NK-92 treated with Interleukin-12 subunit alpha and Interleukin-12 subunit beta, amount 100 ng/mL, for 24 hours (cell line): ENCODE data around the gene HDAC4.

Experiments
- DNase-seq: peaks from one replicate; lab custom pipeline; 2025; lab: John Stamatoyannopoulos, UW

HDAC4 gene

DNA sequence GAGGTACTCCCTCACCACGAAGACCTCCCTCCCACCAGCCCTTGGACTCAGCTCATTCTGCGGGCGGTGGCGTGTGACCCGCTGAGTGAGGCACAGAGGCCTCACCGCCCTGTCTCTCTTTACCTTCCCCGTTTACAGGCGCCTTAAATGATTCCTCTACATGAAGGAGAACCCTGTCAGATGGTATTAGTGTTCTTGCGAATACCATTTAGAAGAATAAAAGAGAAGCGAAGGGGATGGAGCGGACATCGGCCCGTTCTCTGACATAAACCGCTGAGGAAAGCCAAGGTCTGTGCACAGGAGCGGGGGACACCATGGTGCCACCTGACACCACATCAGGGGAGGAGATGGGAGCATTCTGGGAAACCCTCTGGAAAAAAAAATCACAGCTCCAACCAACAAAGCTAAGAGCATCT, 179.8 kb downstream of the HDAC4 start:
- DNase-seq, result no peak

GRCh38 chr2:239220341-239220740, 180.5 kb downstream of the HDAC4 start:
- DNase-seq, result no peak

- no peak for DNase-seq
These were observed 184.1 kb downstream of the HDAC4 start for GRCh38 chr2:239216614-239217273.

DNA sequence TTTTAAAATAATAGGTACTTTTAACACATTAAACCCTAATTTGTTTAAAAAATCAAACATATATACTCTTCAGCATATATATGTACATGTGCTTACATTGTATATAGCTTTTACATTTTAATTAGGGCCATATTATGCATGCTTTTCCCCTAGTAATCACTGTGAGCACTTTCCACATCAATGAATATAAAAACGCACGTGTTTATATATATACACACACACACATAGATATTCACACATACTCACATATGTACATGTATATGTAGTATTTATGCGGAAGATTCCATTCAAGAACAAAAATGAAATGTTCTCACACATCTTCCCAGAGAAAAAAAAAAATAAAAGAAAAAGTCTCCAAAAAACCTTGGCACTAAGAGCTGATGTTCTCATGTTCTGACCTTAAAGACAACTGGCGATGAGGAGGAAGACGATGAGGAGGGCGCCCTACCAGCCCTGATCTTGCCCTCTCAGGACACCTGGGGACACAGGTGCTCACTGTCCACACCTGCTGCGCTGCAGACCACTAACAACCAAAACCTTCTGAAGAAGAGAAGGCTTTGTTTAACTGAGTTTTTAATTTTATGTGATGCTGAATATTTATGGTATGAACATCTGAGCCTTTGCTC, 184.7 kb downstream of the HDAC4 start:
- no peak for DNase-seq

GRCh38 chr2:239215136-239215925, 185.5 kb downstream of the HDAC4 start:
- no peak for DNase-seq

- DNase-seq, result no peak
These were observed 186.1 kb downstream of the HDAC4 start for GRCh38 chr2:239214725-239215124.

DNA sequence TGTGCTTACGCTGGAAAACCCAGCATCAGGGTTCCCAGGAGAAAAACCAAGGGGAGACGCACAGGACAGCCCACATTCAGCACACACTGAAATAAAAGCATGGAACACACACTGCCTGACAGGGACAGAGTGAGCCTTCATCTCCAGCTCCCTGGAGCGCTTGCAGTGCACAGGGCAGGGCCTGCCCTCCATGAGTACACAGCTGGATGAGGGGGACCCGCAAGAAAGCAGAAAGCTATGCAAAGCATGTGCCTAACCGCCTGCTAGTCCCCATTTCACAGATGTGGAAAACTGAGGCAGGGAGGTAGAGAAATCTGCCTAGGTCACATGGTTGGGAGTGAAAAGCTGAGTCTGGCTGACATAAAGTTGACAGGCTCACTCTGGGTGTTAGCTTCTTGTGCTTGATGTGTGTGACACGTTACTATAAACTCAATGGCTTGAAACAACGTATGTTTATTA, 187.1 kb downstream of the HDAC4 start:
- no peak for DNase-seq

GRCh38 chr2:239212929-239213642, 187.7 kb downstream of the HDAC4 start:
- no peak for DNase-seq

- no peak for DNase-seq
These were observed 188.5 kb downstream of the HDAC4 start for GRCh38 chr2:239212121-239212928.

DNA sequence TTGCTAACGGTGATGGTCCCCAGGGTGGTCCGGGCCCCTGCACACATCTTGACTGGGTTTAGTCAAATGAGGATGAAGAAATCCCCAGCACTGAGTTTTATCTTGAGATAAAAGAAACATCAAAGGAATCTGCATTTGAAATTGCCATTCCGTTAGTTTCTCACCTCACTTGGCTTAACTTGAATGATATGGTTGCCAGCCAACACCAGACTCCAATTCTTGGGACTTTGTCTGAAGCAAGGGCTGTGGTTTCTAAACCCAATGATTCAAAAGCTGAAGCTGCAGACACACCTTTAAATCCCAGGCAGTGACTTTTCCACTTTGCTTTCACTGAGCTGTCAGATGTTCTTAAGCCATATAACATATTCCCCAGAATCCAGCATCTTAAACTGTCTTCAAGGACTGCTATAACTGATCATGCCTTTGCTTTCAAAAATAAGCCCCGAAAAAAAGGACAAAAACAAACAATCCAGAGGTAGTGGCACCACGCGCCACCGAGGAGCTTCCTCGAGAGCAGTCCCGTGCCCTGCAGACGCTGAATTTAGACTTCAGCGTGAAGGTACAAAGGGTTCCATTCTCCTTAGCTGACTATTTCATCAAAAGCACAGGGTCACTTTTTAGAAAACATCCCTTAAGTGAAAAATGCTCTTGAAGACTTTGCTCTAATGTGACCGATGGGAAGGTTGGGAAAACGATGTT, 189.3 kb downstream of the HDAC4 start:
- no peak for DNase-seq

GRCh38 chr2:239209783-239210182, 191.0 kb downstream of the HDAC4 start:
- DNase-seq, result no peak

- DNase-seq, result no peak
These were observed 192.2 kb downstream of the HDAC4 start for GRCh38 chr2:239208465-239209180.

GRCh38 chr2:239206851-239207250, 194.0 kb downstream of the HDAC4 start:
- no peak for DNase-seq

- DNase-seq, result no peak
These were observed 194.8 kb downstream of the HDAC4 start for GRCh38 chr2:239206042-239206441.

GRCh38 chr2:239204876-239205468, 195.8 kb downstream of the HDAC4 start:
- no peak for DNase-seq

GRCh38 chr2:239204136-239204875, 196.5 kb downstream of the HDAC4 start:
- DNase-seq, result no peak

- no peak for DNase-seq
These were observed 197.2 kb downstream of the HDAC4 start for GRCh38 chr2:239203443-239204135.

GRCh38 chr2:239202836-239203235, 198.0 kb downstream of the HDAC4 start:
- DNase-seq, result no peak
